Hepatocyte (in vitro differentiated cells): ENCODE results near the gene FOLR2. TPM values are rescaled to one million over a fixed set of nuclear protein-coding genes. Genes with fewer than 3 reads are reported as not detected.

Experiments
- DNase-seq: peaks from one replicate; pipeline ENCODE4 v3.0.0-alpha.2; 2016; ENCODE audit warnings: low spot score
- H2AFZ ChIP-seq: fragments of 200-600 bp; sonication (generic); 2 replicates; pipeline ENCODE4 v1.6.0; 2016; ENCODE audit warnings: antibody characterized with exemption, mild to moderate bottlenecking
- H3K27ac ChIP-seq: fragments of 200-600 bp; sonication (generic); 2 replicates; pipeline ENCODE4 v1.5.1; 2016; ENCODE audit warnings: mild to moderate bottlenecking
- H3K27me3 ChIP-seq: fragments of 200-600 bp; sonication (generic); 2 replicates; pipeline ENCODE4 v1.6.1; 2016
- H3K36me3 ChIP-seq: fragments of 200-600 bp; sonication (generic); replicated peaks from 2 replicates; pipeline ENCODE4 v1.5.1; 2016; ENCODE audit warnings: low read depth; ENCODE audit not compliant: insufficient read depth
- H3K4me1 ChIP-seq: fragments of 200-600 bp; sonication (generic); 2 replicates; pipeline ENCODE4 v1.5.1; 2016; ENCODE audit warnings: mild to moderate bottlenecking, moderate library complexity; ENCODE audit not compliant: insufficient read depth
- H3K4me2 ChIP-seq: fragments of 200-600 bp; sonication (generic); 2 replicates; pipeline ENCODE4 v1.6.0; 2016
- H3K4me3 ChIP-seq: fragments of 200-600 bp; sonication (generic); 2 replicates; pipeline ENCODE4 v1.5.1; 2016; ENCODE audit warnings: mild to moderate bottlenecking
- H3K79me2 ChIP-seq: fragments of 200-600 bp; sonication (generic); 2 replicates; pipeline ENCODE4 v1.6.0; 2017; ENCODE audit warnings: mild to moderate bottlenecking
- H3K9me2 ChIP-seq: fragments of 200-600 bp; sonication (generic); replicated peaks from 2 replicates; pipeline ENCODE4 v1.6.0; 2017; ENCODE audit warnings: mild to moderate bottlenecking; ENCODE audit not compliant: insufficient read depth
- H3K9me3 ChIP-seq: fragments of 200-600 bp; sonication (generic); 2 replicates; pipeline ENCODE4 v1.5.1; 2016; ENCODE audit warnings: low read depth, mild to moderate bottlenecking
- H4K20me1 ChIP-seq: fragments of 200-600 bp; sonication (generic); 2 replicates; pipeline ENCODE4 v1.6.0; 2016; ENCODE audit warnings: mild to moderate bottlenecking; ENCODE audit not compliant: insufficient read depth, poor library complexity, severe bottlenecking
- CTCF ChIP-seq: fragments of 200-600 bp; sonication (generic); IDR thresholded peaks from 2 replicates; pipeline ENCODE4 v1.5.1; 2016; ENCODE audit warnings: antibody characterized with exemption, mild to moderate bottlenecking; ENCODE audit not compliant: poor library complexity
- EZH2 ChIP-seq: fragments of 200-600 bp; sonication (generic); IDR thresholded peaks from 2 replicates; pipeline ENCODE4 v1.6.1; 2016; ENCODE audit warnings: antibody characterized with exemption, mild to moderate bottlenecking, borderline replicate concordance
- EZH2phosphoT487 ChIP-seq: fragments of 200-600 bp; sonication (generic); IDR thresholded peaks from one replicate; pipeline ENCODE4 v1.6.1; 2018; ENCODE audit warnings: antibody characterized with exemption, mild to moderate bottlenecking, low read depth, moderate library complexity; ENCODE audit not compliant: unreplicated experiment, severe bottlenecking
- WGBS: methylation state at CpG from one replicate; pipeline ENCODE4 v1.1.6; 2016; ENCODE audit warnings: low lambda C conversion rate; ENCODE audit errors: missing lambda C conversion rate; 5-methylcytosine and 5-hydroxymethylcytosine counted together
- polyA plus RNA-seq: library from polyadenylated mRNA; unstranded; fragments of >200 nt; fragmentation: Nextera tagmentation; extraction: Ambion mirVana; gene quantifications from 2 replicates; pipeline ENCODE4 v1.2.1, GENCODE V29; 2016
- total RNA-seq: library from RNA; depleted of rRNA; stranded (reverse); fragments of >200 nt; gene quantifications from 2 replicates; pipeline ENCODE4 v1.2.3, GENCODE V29; 2014

FOLR2 gene
- total and polyA plus RNA-seq, 2 experiments from 2014 or later = 4.3 to 5.5 TPM

- Histone ChIP-seq H3K9me3 (no peaks in the 10 kb centered on the region), H3K36me3 (no peaks in the 10 kb centered on the region), H3K9me2 (no peaks in the 10 kb centered on the region), H3K4me1 (no peaks in the 10 kb centered on the region), H3K4me2 (no peak overlapping the region), H3K4me3 (no peak overlapping the region), H3K27ac (no peak overlapping the region), H4K20me1 (no peaks in the 10 kb centered on the region), H3K27me3 (no peaks in the 10 kb centered on the region), H3K79me2 (no peaks in the 10 kb centered on the region), H2AFZ (no peak overlapping the region)
- DNase-seq = no peak
- 79% methylated on average over 5 of the region's 5 CpGs for WGBS
- no peak for TF ChIP-seq EZH2phosphoT487
- TF ChIP-seq CTCF = no peak
- TF ChIP-seq EZH2 = no peak
Observed at GRCh38 chr11:72254299-72254993, 37.9 kb downstream of the FOLR2 start.

- Histone ChIP-seq H3K4me2 (no peak overlapping the region), H3K36me3 (no peaks in the 10 kb centered on the region), H3K9me3 (no peaks in the 10 kb centered on the region), H3K9me2 (no peaks in the 10 kb centered on the region), H3K79me2 (no peaks in the 10 kb centered on the region), H3K4me3 (no peak overlapping the region), H3K4me1 (no peaks in the 10 kb centered on the region), H4K20me1 (no peaks in the 10 kb centered on the region), H3K27me3 (no peaks in the 10 kb centered on the region), H2AFZ (no peak overlapping the region), H3K27ac (no peak overlapping the region)
- no peak for DNase-seq
- WGBS = 85% methylated on average over 2 of the region's 2 CpGs
- no peak for TF ChIP-seq CTCF
- no peak for TF ChIP-seq EZH2
- TF ChIP-seq EZH2phosphoT487 = no peak
Observed at GRCh38 chr11:72257570-72257969, 41.0 kb downstream of the FOLR2 start.

GRCh38 chr11:72259490-72259889 lies 42.9 kb downstream of the FOLR2 start:
- Histone ChIP-seq H3K4me2 (no peak overlapping the region), H3K9me2 (no peaks in the 10 kb centered on the region), H3K9me3 (no peaks in the 10 kb centered on the region), H3K4me1 (no peaks in the 10 kb centered on the region), H2AFZ (no peak overlapping the region), H3K27ac (no peak overlapping the region), H3K79me2 (no peaks in the 10 kb centered on the region), H3K4me3 (no peak overlapping the region), H3K36me3 (no peaks in the 10 kb centered on the region), H3K27me3 (no peaks in the 10 kb centered on the region), H4K20me1 (no peaks in the 10 kb centered on the region)
- DNase-seq = no peak
- 84% methylated on average over 2 of the region's 2 CpGs for WGBS
- TF ChIP-seq CTCF (no peak), EZH2 (no peak), EZH2phosphoT487 (no peak)
